Measurements from ENCODE around the gene SGSH.

SGSH gene

GRCh38 chr17:80191865-80192661, 28.1 kb downstream of the SGSH start:
- FAIRE-seq (no peak), DNase-seq (ENCODE audit: insufficient read length, low spot score) (no peak)
- no peak for TF ChIP-seq CTCF (IDR thresholded peaks at IDR 0.05; ENCODE audit: insufficient read depth, missing control alignments)

GRCh38 chr17:80191192-80191591, 28.9 kb downstream of the SGSH start:
- DNase-seq (ENCODE audit: insufficient read length, low spot score) = no peak
- no peak for FAIRE-seq
- TF ChIP-seq CTCF (IDR thresholded peaks at IDR 0.05; ENCODE audit: insufficient read depth, missing control alignments) = no peak

- TF ChIP-seq CTCF (IDR thresholded peaks at IDR 0.05; ENCODE audit: insufficient read depth, missing control alignments) = no peak
- DNase-seq (ENCODE audit: insufficient read length, low spot score) (no peak), FAIRE-seq (no peak)
Measured at GRCh38 chr17:80190716-80191115, 29.4 kb downstream of the SGSH start.

GRCh38 chr17:80189611-80190010, 30.5 kb downstream of the SGSH start:
- FAIRE-seq (no peak), DNase-seq (ENCODE audit: insufficient read length, low spot score) (no peak)
- no peak for TF ChIP-seq CTCF (IDR thresholded peaks at IDR 0.05; ENCODE audit: insufficient read depth, missing control alignments)

- FAIRE-seq = no peak
- TF ChIP-seq CTCF (IDR thresholded peaks at IDR 0.05; ENCODE audit: insufficient read depth, missing control alignments) = no peak
- DNase-seq (ENCODE audit: insufficient read length, low spot score) = no peak
Measured at GRCh38 chr17:80187515-80187941, 32.6 kb downstream of the SGSH start.

- TF ChIP-seq CTCF (IDR thresholded peaks at IDR 0.05; ENCODE audit: insufficient read depth, missing control alignments) = no peak
- DNase-seq (ENCODE audit: insufficient read length, low spot score) (no peak), FAIRE-seq (no peak)
Measured at GRCh38 chr17:80187090-80187489, 33.0 kb downstream of the SGSH start.

- TF ChIP-seq CTCF (IDR thresholded peaks at IDR 0.05; ENCODE audit: insufficient read depth, missing control alignments) = no peak
- DNase-seq (ENCODE audit: insufficient read length, low spot score) = no peak
- no peak for FAIRE-seq
Measured at GRCh38 chr17:80185968-80186367, 34.2 kb downstream of the SGSH start.

Measured in D721Med (cell line).